K562 (cell line): ENCODE results near the gene COLQ. TPM values are rescaled to one million over a fixed set of nuclear protein-coding genes. Genes with fewer than 3 reads are reported as not detected.

Experiments used
- polyA plus RNA-seq, 8 experiments: library from polyadenylated mRNA; depleted of rRNA in 4 of 8; stranded (reverse) in 5 of 8; unstranded in 3 of 8; fragments of >200 nt; fragmentation: Nextera tagmentation in 2 of 8; fragmentation: Illumina TruSeq in 1 of 8; extraction: Ambion mirVana in 2 of 8; extraction: Trizol in 1 of 8; gene quantifications; 2 replicates each; pipeline versions ENCODE4 v1.2.1 to v1.2.3, GENCODE V29; 2011 to 2014; ENCODE audit warnings: inconsistent platforms in 1 of 8, missing spikeins in 1 of 8
- total RNA-seq, 7 experiments: library from RNA; depleted of rRNA in 6 of 7; stranded (reverse); fragments of >200 nt in 6 of 7; fragmentation: Illumina TruSeq in 2 of 7; extraction: Trizol in 2 of 7; gene quantifications; 2 replicates each; pipeline versions ENCODE4 v1.2.1 to v1.2.3, GENCODE V29; 2011 to 2021; ENCODE audit warnings: low replicate concordance in 1 of 7
- TF ChIP-seq, protein P1 (sequence below), 2 experiments: fragments of 450-650 bp; IDR thresholded peaks; 2 replicates each; pipeline ENCODE4 v1.6.1; 2016; ENCODE audit warnings: mild to moderate bottlenecking in 2 of 2, borderline replicate concordance in 1 of 2, low read depth in 1 of 2, moderate library complexity in 1 of 2

Gene COLQ
- total and polyA plus RNA-seq, 9 of the 15 experiments (the other 6 are each of a cell fraction or from before 2014, with no cell fraction given) = 0.04 to 0.36 (median 0.27) TPM; not detected in 4

DNA sequence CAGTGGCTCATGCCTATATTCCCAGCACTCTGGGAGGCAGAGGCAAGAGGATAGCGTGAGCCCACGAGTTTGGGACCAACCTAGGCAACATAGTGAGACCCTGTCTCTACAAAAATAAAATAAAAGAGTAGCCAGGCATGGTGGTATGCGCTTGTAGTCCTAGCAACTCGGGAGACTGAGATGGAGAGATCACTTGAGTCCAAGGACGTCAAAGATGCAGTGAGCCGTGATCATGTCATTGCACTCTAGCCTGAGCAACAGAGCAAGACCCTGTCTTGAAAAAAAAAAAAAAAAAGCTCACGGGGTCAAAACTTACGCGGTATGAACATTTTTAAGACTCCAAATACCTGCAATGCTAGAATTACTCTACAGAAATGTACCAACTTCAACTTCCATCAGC, 37.1 kb upstream of the COLQ start (continued):
- TF ChIP-seq, protein P1, sequence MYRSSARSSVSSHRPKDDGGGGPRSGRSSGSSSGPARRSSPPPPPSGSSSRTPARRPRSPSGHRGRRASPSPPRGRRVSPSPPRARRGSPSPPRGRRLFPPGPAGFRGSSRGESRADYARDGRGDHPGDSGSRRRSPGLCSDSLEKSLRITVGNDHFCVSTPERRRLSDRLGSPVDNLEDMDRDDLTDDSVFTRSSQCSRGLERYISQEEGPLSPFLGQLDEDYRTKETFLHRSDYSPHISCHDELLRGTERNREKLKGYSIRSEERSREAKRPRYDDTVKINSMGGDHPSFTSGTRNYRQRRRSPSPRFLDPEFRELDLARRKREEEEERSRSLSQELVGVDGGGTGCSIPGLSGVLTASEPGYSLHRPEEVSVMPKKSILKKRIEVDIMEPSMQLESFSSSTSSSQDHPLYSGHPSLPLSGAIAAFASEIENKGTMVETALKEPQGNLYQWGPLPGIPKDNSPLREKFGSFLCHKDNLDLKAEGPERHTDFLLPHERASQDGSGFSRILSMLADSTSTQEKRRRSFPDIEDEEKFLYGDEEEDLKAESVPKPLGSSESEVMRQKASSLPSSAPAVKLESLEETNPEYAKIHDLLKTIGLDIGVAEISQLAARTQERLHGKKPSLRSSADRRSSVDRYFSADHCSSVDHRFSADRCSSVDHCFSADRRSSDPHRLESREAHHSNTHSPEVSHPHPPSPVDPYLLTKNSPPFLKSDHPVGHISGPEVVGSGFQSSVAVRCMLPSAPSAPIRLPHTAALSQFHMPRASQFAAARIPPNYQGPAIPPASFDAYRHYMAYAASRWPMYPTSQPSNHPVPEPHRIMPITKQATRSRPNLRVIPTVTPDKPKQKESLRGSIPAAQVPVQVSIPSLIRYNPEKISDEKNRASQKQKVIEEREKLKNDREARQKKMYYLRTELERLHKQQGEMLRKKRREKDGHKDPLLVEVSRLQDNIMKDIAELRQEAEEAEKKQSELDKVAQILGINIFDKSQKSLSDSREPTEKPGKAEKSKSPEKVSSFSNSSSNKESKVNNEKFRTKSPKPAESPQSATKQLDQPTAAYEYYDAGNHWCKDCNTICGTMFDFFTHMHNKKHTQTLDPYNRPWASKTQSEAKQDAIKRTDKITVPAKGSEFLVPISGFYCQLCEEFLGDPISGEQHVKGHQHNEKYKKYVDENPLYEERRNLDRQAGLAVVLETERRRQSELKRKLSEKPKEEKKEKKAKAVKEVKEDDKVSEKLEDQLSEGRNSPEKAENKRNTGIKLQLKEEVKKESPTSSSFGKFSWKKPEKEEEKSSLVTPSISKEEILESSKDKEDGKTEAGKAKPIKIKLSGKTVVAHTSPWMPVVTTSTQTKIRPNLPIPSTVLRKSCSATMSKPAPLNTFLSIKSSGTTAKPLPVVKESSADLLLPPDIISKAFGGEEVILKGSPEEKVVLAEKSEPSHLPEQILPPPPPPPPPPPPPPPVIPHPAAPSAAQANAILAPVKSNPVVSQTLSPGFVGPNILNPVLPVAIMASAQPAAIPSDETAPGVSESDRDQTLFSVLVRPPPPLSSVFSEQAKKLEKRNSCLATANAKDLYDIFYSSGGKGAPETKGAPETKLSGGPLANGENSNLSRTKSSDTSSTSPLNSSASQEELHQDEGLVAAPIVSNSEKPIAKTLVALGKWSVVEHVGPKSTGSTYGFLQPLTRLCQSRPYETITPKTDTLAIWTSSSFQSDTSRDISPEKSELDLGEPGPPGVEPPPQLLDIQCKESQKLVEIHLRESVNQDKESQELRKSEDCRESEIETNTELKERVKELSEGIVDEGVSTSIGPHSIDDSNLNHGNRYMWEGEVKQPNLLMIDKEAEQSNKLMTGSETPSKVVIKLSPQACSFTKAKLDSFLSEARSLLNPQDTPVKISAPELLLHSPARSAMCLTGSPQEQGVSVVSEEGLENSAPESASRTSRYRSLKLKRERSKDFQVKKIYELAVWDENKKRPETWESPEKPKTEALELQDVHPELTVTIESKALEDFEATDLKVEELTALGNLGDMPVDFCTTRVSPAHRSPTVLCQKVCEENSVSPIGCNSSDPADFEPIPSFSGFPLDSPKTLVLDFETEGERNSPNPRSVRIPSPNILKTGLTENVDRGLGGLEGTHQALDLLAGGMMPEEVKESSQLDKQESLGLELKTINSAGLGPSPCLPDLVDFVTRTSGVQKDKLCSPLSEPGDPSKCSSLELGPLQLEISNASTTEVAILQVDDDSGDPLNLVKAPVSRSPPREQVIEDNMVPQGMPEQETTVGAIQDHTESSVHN (IDR thresholded peaks at IDR 0.05; ENCODE audit: borderline replicate concordance in 1 of 2, low read depth in 1 of 2) = no peak
